ENCODE results near the gene TXNRD3. TPM values are rescaled to one million over a fixed set of nuclear protein-coding genes. Genes with fewer than 3 reads are reported as not detected.
"Not testable (repeated sequence)": the region's sequence is repeated elsewhere in the genome, so short reads cannot be mapped to it uniquely, and the experiment has no call there.

The TXNRD3 gene
- total RNA-seq, 1 experiment from 2014 or later = 11.1 TPM

- Mint-ChIP-seq H3K27me3 (ENCODE audit: insufficient read depth, unreplicated experiment) (peaks cover 3% of the 10 kb centered on the region), H3K27ac (ENCODE audit: unreplicated experiment) (no peak overlapping the region), H3K4me1 (ENCODE audit: low read depth, unreplicated experiment) (no peaks in the 10 kb centered on the region), H3K9me3 (ENCODE audit: unreplicated experiment) (no peaks in the 10 kb centered on the region), H3K4me3 (ENCODE audit: unreplicated experiment) (no peak overlapping the region), H3K36me3 (ENCODE audit: insufficient read depth, unreplicated experiment) (no peaks in the 10 kb centered on the region)
- BruUV-seq (replicated peaks) = no TSS peak
- CTCF ChIA-PET = no interaction called here
- no peak overlapping the region for H3K4me3 ChIP-seq (ENCODE audit: low read depth, low read length)
- TF ChIP-seq CTCF (IDR thresholded peaks at IDR 0.05; ENCODE audit: insufficient read depth in 1 of 2, low read depth in 1 of 2, low read length in 1 of 2, severe bottlenecking in 1 of 2, unreplicated experiment in 1 of 2) = no peak
- intact Hi-C loops (cut with micrococcal nuclease; ENCODE audit: unreplicated experiment) = no loop called here
- no peaks in the 10 kb centered on the region for H3K4me1 ChIP-seq
- H3K36me3 ChIP-seq (ENCODE audit: control insufficient read depth, insufficient read depth, low read length) = peaks cover 2% of the 10 kb centered on the region; the same call in 1 of the 2 replicates
- H3K27me3 ChIP-seq (replicated peaks; ENCODE audit: control insufficient read depth, insufficient read depth, low read length) = no peaks in the 10 kb centered on the region
- no peaks in the 10 kb centered on the region for H3K9me3 ChIP-seq
- POLR2A ChIA-PET = no interaction called here
- no peak for DNase-seq
These were observed 50.2 kb downstream of the TXNRD3 start for GRCh38 chr3:126604691-126605090.

- H3K27me3 ChIP-seq (replicated peaks; ENCODE audit: control insufficient read depth, insufficient read depth, low read length) = no peaks in the 10 kb centered on the region
- ChIA-PET CTCF (no interaction called here), POLR2A (no interaction called here)
- no peaks in the 10 kb centered on the region for H3K9me3 ChIP-seq
- Mint-ChIP-seq H3K36me3 (ENCODE audit: insufficient read depth, unreplicated experiment) (no peaks in the 10 kb centered on the region), H3K4me3 (ENCODE audit: unreplicated experiment) (no peak overlapping the region), H3K9me3 (ENCODE audit: unreplicated experiment) (no peaks in the 10 kb centered on the region), H3K4me1 (ENCODE audit: low read depth, unreplicated experiment) (no peaks in the 10 kb centered on the region), H3K27ac (ENCODE audit: unreplicated experiment) (no peak overlapping the region), H3K27me3 (ENCODE audit: insufficient read depth, unreplicated experiment) (peaks cover 3% of the 10 kb centered on the region)
- no peak for TF ChIP-seq CTCF (IDR thresholded peaks at IDR 0.05; ENCODE audit: insufficient read depth in 1 of 2, low read depth in 1 of 2, low read length in 1 of 2, severe bottlenecking in 1 of 2, unreplicated experiment in 1 of 2)
- no peaks in the 10 kb centered on the region for H3K36me3 ChIP-seq (ENCODE audit: control insufficient read depth, insufficient read depth, low read length)
- H3K4me1 ChIP-seq = no peaks in the 10 kb centered on the region
- no peak for DNase-seq
- H3K4me3 ChIP-seq (ENCODE audit: low read depth, low read length) = no peak overlapping the region
- intact Hi-C loops (cut with micrococcal nuclease; ENCODE audit: unreplicated experiment) = no loop called here
- no TSS peak for BruUV-seq (replicated peaks)
These were observed 55.8 kb downstream of the TXNRD3 start for GRCh38 chr3:126599101-126599500.

- H3K4me1 Mint-ChIP-seq (ENCODE audit: low read depth, unreplicated experiment); H3K9me3 Mint-ChIP-seq (ENCODE audit: unreplicated experiment); BruUV-seq (replicated peaks); H3K27me3 Mint-ChIP-seq (ENCODE audit: insufficient read depth, unreplicated experiment); H3K4me3 Mint-ChIP-seq (ENCODE audit: unreplicated experiment); POLR2A ChIA-PET; H3K4me3 ChIP-seq (ENCODE audit: low read depth, low read length); DNase-seq; H3K27me3 ChIP-seq (replicated peaks; ENCODE audit: control insufficient read depth, insufficient read depth, low read length); H3K27ac Mint-ChIP-seq (ENCODE audit: unreplicated experiment); intact Hi-C loops (cut with micrococcal nuclease; ENCODE audit: unreplicated experiment); H3K36me3 ChIP-seq (ENCODE audit: control insufficient read depth, insufficient read depth, low read length); H3K4me1 ChIP-seq; H3K9me3 ChIP-seq; H3K36me3 Mint-ChIP-seq (ENCODE audit: insufficient read depth, unreplicated experiment); CTCF ChIA-PET: not testable (repeated sequence)
These were observed 59.4 kb downstream of the TXNRD3 start for GRCh38 chr3:126595479-126595878.

- H3K4me1 Mint-ChIP-seq (ENCODE audit: low read depth, unreplicated experiment); DNase-seq; H3K36me3 Mint-ChIP-seq (ENCODE audit: insufficient read depth, unreplicated experiment); H3K4me3 Mint-ChIP-seq (ENCODE audit: unreplicated experiment); POLR2A ChIA-PET; H3K9me3 Mint-ChIP-seq (ENCODE audit: unreplicated experiment); BruUV-seq (replicated peaks); H3K4me1 ChIP-seq; intact Hi-C loops (cut with micrococcal nuclease; ENCODE audit: unreplicated experiment); CTCF ChIA-PET; H3K4me3 ChIP-seq (ENCODE audit: low read depth, low read length); H3K9me3 ChIP-seq; H3K27ac Mint-ChIP-seq (ENCODE audit: unreplicated experiment); H3K36me3 ChIP-seq (ENCODE audit: control insufficient read depth, insufficient read depth, low read length); H3K27me3 ChIP-seq (replicated peaks; ENCODE audit: control insufficient read depth, insufficient read depth, low read length): not testable (repeated sequence)
- peaks cover 15% of the 10 kb centered on the region for H3K27me3 Mint-ChIP-seq (ENCODE audit: insufficient read depth, unreplicated experiment)
These were observed 63.4 kb downstream of the TXNRD3 start for GRCh38 chr3:126591515-126591914.

Measured in Caco-2 (cell line).